GM12801 (cell line): Measurements from ENCODE around the gene ERICH6B.

Experiments used
- TF ChIP-seq, protein P1 (sequence below): IDR thresholded peaks from one replicate; pipeline ENCODE4 v1.5.1; 2011; ENCODE audit warnings: control low read depth; ENCODE audit not compliant: insufficient read length; ENCODE audit errors: extremely low read depth

ERICH6B gene

DNA sequence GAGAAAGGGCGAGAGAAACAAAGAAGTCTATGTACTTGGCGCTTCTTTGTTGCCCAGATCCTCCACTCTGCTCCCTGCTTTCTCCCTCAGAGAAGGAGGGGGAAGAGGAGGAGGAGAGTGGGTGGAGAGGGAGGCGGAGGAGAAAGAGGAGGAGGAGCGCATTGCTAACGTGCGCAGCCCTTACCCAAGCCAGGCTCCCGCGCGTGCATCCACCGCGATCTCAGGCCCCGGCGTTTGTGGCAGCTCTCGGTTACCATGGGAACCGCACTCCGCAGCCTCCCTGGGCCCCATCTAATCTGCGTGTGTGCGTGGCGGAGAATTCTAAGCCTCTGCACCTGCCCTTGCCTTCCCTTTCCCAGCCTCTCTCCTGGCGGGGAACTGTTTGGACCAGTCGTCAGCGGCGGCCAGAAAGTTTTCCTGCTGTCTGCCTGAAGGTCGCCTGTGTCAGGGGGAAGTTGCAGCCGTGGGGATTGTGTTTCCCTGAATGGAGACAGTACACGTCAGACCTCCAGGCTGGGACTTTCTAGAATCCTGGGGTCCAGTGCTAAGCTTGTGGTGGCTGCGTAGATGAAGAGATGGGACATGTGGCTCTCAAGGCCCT, at the start of gene ERICH6B:
ERICH6B (minus strand) TSS at position 239 of the 601 bp plus-strand sequence. CDS start 18,734 bp downstream, outside the sequence.
- TF ChIP-seq, protein P1, sequence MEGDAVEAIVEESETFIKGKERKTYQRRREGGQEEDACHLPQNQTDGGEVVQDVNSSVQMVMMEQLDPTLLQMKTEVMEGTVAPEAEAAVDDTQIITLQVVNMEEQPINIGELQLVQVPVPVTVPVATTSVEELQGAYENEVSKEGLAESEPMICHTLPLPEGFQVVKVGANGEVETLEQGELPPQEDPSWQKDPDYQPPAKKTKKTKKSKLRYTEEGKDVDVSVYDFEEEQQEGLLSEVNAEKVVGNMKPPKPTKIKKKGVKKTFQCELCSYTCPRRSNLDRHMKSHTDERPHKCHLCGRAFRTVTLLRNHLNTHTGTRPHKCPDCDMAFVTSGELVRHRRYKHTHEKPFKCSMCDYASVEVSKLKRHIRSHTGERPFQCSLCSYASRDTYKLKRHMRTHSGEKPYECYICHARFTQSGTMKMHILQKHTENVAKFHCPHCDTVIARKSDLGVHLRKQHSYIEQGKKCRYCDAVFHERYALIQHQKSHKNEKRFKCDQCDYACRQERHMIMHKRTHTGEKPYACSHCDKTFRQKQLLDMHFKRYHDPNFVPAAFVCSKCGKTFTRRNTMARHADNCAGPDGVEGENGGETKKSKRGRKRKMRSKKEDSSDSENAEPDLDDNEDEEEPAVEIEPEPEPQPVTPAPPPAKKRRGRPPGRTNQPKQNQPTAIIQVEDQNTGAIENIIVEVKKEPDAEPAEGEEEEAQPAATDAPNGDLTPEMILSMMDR, result no peak

DNA sequence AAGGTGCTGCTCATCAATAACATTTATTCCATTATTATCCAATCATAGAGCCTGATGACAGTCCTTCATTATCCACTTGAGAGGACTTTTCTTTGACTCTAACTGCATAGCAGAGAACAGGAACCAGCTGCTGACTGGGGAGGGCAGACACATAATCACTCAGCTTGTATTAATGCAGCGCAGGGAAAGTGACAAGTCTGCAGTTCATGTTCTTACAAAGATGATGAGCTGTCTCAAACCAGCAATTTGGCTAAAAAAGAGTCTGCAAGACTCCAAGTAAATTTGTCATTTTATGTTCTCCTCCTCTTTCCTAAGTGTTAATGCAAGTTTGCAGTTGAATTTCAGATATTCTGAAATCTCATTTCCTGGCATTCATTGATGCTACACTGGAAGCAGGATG, 46.6 kb upstream of the ERICH6B start:
- TF ChIP-seq, protein P1, result no peak

DNA sequence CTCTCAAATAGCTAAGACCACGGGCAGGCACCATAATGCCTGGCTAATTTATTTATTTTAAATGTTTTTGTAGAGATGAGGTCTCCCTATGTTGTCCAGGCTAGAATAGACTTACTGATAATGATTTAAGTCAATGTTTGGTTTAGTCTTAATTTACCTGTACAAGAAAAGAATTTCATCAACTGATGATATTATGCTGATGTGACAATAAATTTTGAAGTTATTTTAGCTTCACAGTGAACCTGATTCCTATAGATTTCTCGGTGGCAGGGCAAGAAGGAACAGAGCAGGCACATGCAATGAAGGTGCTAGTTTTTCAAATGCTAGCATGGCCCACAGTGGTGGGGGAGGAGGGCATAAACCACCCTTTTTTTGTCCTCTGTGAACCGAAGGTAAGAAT, 44.0 kb upstream of the ERICH6B start:
- TF ChIP-seq, protein P1, result no peak

DNA sequence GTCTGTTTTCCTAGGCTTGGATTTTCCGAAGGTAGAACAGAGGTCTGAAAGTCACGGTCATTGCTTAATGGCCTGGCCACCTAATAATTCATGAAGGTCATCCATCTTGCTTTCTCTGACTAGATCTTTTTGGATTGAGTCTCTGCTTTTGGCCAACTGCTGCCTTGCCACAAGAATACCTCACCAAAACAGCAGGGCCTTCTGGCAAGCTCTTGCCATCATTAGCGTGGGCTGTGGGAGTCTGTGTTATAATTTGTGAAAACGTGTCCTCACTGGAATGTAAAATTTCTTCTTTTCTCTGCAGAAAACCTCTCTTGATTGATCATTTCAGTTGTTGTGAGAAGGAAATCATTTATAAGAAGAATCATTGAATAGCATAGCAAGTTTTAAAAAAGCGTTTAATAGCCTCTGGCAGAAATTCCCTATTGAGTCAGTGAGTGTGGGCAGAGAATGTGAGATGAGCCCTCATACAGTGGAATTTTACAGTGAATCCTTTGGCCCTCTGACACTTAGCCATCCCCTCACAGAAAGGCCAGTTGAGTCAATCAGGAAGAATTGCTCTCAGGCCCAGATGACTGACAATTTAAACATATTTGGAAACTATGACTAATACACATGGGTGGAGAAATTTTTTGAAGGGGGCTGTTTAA, 43.2 kb upstream of the ERICH6B start:
- TF ChIP-seq, protein P1, result no peak

DNA sequence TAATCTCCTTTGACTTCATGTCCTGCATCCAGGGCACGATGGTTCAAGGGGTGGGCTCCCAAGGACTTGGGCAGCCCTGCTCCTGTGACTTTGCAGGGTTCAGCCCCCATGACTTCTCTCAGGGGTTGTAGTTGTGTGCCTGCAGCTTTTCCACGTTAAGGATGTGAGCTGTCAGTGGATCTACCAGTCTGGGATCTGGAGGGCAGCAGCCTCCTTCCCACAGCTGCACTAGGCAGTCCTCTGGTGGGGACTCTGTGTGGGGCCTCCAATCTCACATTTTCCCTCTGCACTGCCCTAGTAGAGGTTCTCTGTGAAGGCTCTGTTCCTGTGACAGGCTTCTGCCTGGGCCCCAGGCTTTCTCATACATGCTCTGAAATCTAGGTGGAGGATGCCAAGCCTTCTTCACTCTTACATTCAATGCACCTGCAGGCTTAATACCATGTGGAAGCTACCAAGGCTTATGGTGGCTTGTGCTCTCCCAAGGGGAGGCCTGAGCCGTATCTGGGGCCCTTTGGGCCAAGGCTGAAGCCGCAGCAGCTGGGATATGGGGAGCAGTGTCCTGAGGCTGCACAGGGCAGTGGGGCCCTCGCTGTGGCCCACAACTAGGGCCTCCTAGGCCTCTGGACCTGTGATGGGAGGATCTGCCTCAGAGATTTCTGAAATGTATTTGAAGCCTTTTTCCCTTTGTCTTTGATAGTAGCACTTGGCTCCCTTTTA, 39.3 kb upstream of the ERICH6B start:
- TF ChIP-seq, protein P1, result no peak

DNA sequence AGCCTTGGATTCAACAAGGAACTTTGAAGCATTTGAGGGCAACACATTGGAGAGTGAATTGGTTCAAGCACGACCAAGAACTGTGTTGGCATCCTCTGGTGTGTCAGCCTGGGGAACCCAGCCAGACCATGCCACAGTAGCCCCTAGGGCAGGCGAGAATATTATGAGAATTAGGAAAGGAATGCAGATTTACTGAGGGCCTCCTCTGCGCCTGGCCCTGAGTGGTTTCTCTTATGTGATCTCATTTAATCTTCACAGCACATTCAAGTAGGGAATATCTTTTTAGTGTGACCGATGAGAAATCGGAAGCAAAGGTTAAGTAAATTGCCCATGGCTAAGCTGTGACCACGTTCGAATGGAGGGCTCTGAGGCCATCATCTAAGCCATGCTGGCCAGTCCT, 15.3 kb upstream of the ERICH6B start:
- TF ChIP-seq, protein P1, result no peak

DNA sequence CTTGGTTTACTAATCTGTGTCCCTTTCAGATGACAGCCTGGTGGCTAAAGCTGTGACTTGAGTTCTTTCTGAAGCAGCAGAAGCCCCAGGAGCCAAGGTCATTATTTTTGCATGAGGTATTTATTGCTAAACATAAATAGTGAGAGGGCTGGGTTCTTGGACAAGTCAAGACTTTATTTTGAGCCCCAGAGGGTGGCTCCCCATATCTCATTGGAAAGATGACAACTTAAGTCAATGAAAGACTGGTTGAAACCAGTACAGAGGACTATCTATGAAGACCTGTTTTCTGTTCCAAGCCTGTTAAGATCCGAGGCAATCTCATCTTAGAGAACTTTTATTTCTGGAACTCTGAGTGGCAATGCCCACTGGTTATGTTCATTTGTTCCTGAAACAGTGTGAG, 14.4 kb upstream of the ERICH6B start:
- TF ChIP-seq, protein P1, result no peak
